NCI-H1105 treated with DMSO at 0.1 percent for 48 hours (cell line): ENCODE results near the gene TNNI3.
A peak's percentile ranks its signal among the peaks of the same experiment; 100 is the strongest.

Experiments
- DNase-seq: peaks from one replicate; lab custom pipeline; 2025; lab: John Stamatoyannopoulos, UW

The TNNI3 gene

DNA sequence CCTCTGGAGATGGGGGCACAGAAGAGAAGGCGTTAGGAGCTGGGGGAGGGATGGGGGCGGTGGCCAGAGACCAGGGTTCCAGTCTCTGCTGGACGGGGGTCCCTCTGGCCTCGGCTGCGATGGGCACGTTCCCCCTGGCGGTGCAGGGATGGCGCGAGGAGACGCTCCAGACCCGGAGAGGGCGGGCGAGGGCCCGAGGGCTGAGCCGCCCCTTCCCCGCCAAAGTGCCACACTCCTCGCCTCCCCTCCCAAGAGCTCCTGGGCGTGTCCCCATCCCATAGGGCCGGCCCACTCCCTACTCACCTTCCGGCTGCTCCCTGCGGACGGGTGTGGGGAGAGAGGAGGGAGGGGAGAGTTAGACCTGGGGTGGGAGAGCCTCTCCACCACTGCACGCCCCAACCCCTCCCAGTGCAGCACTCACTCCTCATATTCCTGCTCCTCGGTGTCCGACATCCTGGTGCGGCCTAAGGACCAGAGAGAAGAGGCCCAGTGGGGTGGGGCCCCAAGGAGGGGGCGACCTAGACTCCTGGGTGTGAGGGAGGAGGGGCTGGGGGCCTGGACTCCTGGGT lies 10.7 kb downstream of the TNNI3 start:
- DNase-seq = peak; percentile 74

DNA sequence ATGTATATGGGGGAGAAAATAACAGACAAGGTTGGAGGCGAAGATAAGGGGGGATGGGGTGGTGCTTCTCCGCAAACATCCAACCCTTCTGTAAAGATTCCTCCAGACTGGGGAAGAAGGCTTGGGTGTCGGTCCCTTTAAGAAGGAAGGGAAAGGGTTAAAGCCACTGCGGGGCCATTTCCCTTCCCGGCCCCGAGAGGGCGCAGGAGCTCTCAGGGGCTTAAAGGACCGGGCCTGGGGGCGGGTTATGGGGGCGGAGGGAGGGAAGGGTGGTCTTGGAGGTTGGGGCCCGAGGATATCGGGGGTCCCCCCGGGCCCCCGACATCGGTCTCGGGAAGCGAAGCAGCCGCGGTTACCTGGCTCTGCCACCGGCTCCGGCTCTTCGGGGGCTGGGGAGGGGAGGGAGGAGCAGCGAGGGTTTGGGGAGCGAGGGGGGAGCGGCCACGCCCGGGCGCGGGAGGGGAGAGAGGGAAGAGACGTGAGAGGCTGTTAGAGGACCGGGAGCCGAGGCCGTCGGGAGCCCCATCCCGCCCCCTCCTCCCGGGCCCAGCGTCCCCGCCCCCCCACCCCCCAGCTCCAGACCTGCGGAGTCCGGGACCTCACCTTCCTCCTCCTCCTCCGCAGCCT lies 11.3 kb downstream of the TNNI3 start:
- DNase-seq = peak; percentile 51

GRCh38 chr19:55145232-55145631 lies 12.3 kb downstream of the TNNI3 start:
- DNase-seq = no peak

- DNase-seq = no peak
Measured at GRCh38 chr19:55141696-55142095, 15.8 kb downstream of the TNNI3 start.

- DNase-seq = no peak
Measured at GRCh38 chr19:55137915-55138314, 19.6 kb downstream of the TNNI3 start.

GRCh38 chr19:55136399-55137102 lies 21.0 kb downstream of the TNNI3 start:
- no peak for DNase-seq

GRCh38 chr19:55134736-55135135 lies 22.8 kb downstream of the TNNI3 start:
- DNase-seq = no peak

DNA sequence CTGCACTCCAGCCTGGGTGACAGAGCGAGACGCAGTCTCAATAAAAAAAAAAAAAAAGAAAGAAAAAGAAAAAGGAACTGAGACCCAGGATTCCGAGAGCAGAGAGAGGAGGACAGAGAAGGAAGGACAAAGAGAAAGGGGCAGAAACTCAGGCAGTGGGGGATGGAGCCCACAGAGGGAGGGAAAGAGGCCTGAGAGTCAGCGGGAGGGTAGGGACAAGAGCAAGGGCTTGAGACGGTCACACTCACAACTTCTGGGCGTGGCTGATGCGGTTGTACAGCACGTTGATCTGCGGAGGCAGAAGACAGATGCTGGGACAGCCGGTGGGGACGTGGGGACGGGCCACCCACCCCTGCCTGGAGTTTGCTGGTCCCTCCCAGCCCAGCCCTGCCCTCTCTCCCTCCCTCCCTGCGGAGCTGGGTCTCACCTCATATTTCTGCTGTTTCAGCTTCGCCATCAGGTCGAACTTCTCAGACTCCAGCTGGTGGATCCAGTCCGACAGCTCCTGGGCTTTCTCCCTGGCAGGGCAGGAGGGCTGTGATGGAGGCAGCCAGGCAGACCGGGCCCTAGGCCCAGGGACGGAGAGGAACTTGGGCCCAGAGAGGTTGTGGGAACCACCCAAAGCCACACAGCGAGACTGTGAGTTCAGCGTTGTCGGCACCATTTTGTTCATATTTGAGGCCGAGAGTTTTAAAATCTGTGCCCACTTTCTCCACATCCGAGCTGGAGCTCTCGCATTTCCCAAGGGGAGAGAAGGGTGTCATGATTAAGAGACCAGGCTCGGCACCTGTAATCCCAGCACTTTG lies 23.7 kb downstream of the TNNI3 start:
- DNase-seq = no peak

DNA sequence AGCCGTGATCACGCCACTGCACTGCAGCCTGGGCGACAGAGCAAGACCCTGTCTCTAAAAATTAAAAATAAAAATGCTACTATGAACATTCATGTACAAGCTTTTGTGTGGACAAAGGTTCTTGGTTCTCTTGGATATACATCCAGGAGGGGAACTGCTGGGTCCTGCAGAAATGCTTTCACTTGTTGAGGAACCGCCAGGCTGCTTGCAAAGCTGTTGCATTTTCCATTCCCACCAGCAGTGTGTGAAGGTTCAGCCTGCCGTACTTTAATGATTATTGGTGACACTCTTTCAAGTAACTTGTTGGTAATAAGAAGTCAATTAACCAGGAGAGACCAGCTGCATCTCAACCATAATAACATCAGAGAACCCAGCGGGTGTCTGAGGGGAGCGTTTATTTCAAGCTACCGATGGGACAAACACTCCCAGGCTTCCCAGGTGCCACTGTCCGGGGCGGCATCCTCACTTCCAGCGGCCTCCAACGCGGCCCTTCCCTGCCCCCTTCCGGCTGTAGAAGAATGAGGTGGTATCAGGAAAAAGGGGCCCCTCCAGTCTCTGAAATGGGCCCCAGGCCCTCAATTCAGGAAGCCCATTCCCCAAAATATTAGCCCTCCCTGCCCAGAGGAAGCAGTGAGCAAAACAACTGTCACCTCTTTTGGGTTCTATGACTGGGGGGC lies 24.9 kb downstream of the TNNI3 start:
- no peak for DNase-seq

GRCh38 chr19:55131421-55131820 lies 26.1 kb downstream of the TNNI3 start:
- no peak for DNase-seq

- no peak for DNase-seq
Measured at GRCh38 chr19:55119053-55119452, 38.5 kb downstream of the TNNI3 start.

DNA sequence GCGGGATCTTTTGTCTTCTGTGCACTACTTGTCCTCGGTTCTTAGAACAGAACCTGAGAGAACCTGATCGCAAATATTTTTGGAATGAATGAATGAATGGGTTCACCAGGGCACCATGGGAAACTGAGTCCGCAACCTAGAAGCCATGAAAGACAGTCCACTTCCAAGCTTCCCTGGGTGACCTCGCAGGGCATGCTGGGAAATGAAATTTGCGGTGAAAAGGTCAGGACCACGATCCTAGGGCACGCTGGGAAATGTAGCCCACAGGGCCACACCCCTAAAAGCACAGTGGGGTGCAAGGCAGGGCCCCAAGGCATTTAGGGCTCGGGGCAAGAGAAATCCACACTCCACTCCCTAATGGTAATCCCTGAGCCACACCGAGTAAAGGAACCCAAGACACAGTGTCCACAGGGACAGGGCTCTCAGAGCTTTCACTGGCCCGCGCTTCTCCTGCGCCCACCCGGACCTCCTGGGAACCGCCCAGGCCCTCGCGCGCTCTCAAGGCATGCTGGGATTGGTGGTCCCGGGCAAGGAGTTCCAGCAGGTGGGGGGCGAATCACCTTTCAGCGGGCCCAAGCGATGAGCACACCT lies 39.0 kb downstream of the TNNI3 start:
- no peak for DNase-seq

GRCh38 chr19:55117663-55118391 lies 39.7 kb downstream of the TNNI3 start:
- DNase-seq = peak; percentile 99

DNA sequence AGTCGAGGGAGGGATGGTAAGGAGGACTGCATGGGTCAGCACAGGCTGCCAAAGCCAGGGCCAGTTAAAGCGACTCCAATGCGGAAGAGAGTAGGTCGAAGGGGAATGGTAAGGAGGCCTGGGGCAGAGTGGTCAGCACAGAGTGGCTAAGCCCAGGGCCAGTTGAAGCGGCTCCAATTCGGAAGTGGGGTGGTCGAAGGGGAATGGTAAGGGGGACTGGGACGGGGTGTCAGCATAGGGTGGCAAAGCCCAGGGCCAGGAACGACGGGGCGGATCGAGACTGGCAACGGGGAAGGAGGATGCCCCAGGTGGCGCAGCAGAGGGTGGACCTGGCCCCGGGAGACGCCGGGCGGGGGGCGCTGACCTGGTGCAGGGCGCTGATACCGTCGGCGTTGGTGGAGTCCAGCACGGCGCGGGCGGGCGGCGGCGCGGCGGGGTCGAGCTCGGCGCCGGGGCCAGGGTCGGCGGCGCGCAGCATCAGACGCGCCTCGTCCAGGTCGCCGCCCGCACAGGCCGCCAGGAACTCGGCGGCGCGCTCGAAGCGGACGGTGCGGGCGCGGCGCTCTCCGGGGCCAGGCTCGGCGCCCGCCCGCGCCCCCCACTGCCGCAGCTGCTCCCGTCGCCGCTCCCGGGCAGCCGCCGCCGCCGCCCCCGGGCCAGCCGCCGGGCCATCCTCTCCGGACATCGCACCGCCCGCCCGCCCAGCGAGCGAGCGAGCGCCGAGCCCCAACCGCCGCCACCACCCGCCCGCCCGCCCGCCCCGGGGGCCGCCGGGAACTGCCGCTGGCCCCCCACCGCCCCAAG lies 40.5 kb downstream of the TNNI3 start, which contains the start of gene PPP1R12C:
PPP1R12C (minus strand) TSS at position 779 of the 804 bp plus-strand sequence; CDS start at position 685, 94 bp downstream.
- no peak for DNase-seq

DNA sequence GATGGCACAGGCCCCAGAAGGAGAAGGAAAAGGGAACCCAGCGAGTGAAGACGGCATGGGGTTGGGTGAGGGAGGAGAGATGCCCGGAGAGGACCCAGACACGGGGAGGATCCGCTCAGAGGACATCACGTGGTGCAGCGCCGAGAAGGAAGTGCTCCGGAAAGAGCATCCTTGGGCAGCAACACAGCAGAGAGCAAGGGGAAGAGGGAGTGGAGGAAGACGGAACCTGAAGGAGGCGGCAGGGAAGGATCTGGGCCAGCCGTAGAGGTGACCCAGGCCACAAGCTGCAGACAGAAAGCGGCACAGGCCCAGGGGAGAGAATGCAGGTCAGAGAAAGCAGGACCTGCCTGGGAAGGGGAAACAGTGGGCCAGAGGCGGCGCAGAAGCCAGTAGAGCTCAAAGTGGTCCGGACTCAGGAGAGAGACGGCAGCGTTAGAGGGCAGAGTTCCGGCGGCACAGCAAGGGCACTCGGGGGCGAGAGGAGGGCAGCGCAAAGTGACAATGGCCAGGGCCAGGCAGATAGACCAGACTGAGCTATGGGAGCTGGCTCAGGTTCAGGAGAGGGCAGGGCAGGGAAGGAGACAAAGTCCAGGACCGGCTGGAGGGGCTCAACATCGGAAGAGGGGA lies 41.2 kb downstream of the TNNI3 start:
- DNase-seq = peak; percentile 25

DNA sequence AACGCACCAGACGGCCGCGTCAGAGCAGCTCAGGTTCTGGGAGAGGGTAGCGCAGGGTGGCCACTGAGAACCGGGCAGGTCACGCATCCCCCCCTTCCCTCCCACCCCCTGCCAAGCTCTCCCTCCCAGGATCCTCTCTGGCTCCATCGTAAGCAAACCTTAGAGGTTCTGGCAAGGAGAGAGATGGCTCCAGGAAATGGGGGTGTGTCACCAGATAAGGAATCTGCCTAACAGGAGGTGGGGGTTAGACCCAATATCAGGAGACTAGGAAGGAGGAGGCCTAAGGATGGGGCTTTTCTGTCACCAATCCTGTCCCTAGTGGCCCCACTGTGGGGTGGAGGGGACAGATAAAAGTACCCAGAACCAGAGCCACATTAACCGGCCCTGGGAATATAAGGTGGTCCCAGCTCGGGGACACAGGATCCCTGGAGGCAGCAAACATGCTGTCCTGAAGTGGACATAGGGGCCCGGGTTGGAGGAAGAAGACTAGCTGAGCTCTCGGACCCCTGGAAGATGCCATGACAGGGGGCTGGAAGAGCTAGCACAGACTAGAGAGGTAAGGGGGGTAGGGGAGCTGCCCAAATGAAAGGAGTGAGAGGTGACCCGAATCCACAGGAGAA lies 42.0 kb downstream of the TNNI3 start:
- DNase-seq = no peak

- DNase-seq = no peak
Measured at GRCh38 chr19:55114566-55115145, 42.9 kb downstream of the TNNI3 start.

DNA sequence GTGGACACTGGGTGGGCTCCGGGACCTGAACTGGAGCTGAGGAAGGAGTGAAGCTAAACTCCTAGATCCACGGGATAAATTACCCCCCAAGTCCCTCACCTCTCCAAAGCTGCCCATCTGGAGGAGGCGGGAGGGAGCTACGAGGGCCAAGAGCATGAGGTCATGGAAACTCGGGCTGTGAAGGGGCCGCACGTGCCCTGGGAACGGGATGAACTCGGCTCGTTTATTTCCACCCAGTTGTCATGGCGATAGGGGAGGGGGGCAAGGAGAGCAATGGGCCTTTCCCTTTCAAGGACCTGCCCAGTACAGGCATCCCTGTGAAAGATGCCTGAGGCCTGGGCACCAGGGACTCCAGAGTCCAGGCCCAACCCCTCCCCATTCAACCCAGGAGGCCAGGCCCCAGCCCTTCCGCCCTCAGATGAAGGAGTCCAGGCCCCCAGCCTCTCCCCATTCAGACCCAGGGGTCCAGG lies 43.9 kb downstream of the TNNI3 start:
- no peak for DNase-seq
